ENCODE results near the gene FRAS1. TPM values are rescaled to one million over a fixed set of nuclear protein-coding genes. Genes with fewer than 3 reads are reported as not detected.

Gene FRAS1
- total and polyA plus RNA-seq, 8 donors: 4.7 to 21.5 (median 14.7) TPM

DNA sequence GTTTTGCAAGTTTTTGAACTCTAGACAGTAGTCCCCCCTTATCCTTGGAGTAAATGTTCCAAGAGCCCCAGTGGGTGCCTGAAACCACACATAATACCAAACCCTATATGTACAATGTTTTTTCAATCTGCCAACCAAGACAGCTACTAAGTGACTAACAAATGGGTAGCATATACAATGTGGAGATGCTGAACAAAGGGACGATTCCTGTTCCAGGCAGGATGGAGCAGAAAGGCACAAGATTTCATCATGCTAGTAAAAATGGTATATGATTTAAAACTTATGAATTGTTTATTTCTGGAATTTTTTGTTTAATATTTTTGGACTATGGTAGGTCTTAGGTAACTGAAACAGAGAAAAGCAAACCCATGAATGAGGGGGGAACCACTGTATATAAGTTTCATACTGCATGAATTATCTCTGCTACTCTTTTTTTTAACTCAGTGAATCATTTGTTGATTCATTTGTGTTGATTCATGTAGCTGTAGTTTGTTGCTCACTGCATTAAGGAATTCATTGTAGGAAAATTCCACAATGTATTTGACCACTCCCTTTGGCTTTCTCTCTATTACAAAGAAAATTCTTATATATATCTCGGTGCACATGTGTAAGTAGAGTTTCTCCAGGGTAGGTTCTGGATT lies 472.6 kb downstream of the FRAS1 start:
- intact Hi-C loops (cut with DNase I): loop anchor here in 1 of 3 donors (10.0 kb wide), 1 partner anchor 565 kb away; no protein-coding TSS in a partner anchor
- Histone ChIP-seq H3K36me3 (no peaks in the 10 kb centered on the region), H3K4me1 (no peaks in the 10 kb centered on the region), H3K27me3 (no peaks in the 10 kb centered on the region), H3K4me3 (no peak overlapping the region), H3K9me3 (no peaks in the 10 kb centered on the region), H3K27ac (no peak overlapping the region)
- FAIRE-seq: no peak
- WGBS, 2 donors: 67 to 80% methylated on average over 2 of the region's 2 CpGs
- TF ChIP-seq, protein P1, sequence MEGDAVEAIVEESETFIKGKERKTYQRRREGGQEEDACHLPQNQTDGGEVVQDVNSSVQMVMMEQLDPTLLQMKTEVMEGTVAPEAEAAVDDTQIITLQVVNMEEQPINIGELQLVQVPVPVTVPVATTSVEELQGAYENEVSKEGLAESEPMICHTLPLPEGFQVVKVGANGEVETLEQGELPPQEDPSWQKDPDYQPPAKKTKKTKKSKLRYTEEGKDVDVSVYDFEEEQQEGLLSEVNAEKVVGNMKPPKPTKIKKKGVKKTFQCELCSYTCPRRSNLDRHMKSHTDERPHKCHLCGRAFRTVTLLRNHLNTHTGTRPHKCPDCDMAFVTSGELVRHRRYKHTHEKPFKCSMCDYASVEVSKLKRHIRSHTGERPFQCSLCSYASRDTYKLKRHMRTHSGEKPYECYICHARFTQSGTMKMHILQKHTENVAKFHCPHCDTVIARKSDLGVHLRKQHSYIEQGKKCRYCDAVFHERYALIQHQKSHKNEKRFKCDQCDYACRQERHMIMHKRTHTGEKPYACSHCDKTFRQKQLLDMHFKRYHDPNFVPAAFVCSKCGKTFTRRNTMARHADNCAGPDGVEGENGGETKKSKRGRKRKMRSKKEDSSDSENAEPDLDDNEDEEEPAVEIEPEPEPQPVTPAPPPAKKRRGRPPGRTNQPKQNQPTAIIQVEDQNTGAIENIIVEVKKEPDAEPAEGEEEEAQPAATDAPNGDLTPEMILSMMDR (IDR thresholded peaks at IDR 0.05): no peak
- ATAC-seq: no peak
- no peak for DNase-seq

DNA sequence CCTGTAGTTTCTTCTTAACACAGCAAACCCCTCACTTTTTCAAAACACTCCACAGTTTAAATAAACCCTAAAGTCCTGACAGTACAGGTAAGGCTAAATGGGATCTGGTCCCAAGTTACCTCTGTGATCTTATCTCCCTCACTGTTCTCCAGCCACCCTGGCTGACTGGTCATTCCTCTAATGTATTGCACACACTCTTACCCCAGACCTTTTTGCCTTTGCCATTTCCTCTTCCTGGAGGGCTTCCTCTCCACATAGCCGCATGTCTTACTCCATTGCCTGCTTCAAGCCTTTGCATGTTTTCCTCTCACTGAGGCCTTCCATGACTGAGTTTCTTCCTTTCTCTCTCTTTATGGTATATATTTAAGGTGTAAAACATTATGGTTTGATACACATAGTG lies 474.9 kb downstream of the FRAS1 start:
- 87 to 91% methylated on average over 1 of the region's 1 CpG for WGBS, 2 donors
- TF ChIP-seq, protein P1 (IDR thresholded peaks at IDR 0.05): no peak
- Histone ChIP-seq H3K27me3 (no peaks in the 10 kb centered on the region), H3K4me3 (no peak overlapping the region), H3K36me3 (no peaks in the 10 kb centered on the region), H3K27ac (no peak overlapping the region), H3K9me3 (no peaks in the 10 kb centered on the region), H3K4me1 (no peaks in the 10 kb centered on the region)
- DNase-seq (no peak), FAIRE-seq (no peak), ATAC-seq (no peak)
- intact Hi-C loops (cut with DNase I): no loop called here

DNA sequence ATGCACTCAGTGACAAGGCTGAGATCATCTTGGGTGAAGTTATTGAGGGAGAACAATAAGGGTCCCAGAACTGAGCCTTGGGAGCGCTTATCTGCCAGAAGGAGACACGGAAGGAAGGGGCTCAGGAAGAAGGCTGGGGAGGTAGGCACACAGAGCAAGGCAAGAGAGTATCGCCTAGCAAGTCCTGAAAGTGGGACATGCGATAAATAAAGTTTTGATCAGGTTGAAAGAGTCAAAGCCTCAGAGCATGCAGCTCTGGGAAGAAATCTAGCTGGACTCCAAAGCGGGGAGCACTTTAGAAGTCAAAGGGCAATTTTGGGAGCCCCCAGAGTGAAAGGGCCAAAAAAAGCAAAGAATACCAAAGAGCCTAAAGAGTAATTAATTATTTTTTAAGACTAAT lies 476.7 kb downstream of the FRAS1 start:
- intact Hi-C loops (cut with DNase I): no loop called here
- Histone ChIP-seq H3K4me3 (no peak overlapping the region), H3K4me1 (no peaks in the 10 kb centered on the region), H3K27ac (peak overlapping the region; percentile 35 to 73 (median 57)), H3K36me3 (no peaks in the 10 kb centered on the region), H3K27me3 (no peaks in the 10 kb centered on the region), H3K9me3 (no peaks in the 10 kb centered on the region)
- WGBS, 2 donors: 73 to 94% methylated on average over 5 of the region's 5 CpGs
- DNase-seq (no peak), ATAC-seq (peak in 1 of 4 donors; percentile 16), FAIRE-seq (no peak)
- TF ChIP-seq, protein P1 (IDR thresholded peaks at IDR 0.05): no peak

DNA sequence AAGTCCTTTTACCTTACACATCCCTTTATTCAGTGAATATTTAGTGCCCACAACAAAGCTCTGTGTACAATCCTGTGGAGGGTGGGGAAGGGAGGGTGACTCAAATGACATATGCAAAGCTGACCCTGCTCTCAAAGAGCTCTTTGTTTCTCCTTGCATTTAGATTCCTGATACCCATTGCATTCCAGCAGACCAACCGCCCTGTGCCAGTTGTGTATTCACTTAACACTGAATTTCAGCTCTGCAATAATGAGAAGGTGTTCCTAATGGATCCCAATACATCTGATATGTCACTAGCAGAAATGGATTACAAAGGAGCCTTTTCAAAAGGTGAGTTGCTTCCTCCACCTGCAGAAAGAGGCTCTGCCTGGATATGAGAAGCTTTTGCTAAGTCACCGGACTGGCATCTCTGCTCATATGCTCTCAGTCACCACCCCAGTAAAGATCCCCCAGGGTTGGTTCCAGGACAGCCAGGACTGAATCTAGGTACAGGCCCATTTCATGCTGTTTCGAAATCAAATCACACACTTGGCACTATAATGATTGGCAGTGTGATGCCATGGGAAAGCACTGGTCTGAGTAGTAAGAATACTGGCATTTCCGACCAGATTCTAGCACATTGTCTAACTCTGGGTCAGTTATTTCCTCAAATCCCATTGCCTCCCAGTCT lies 477.3 kb downstream of the FRAS1 start:
- Histone ChIP-seq H3K27ac (peak overlapping the region; percentile 35 to 73 (median 57)), H3K4me3 (no peak overlapping the region), H3K9me3 (no peaks in the 10 kb centered on the region), H3K4me1 (no peaks in the 10 kb centered on the region), H3K36me3 (no peaks in the 10 kb centered on the region), H3K27me3 (no peaks in the 10 kb centered on the region)
- TF ChIP-seq, protein P1 (IDR thresholded peaks at IDR 0.05): no peak
- intact Hi-C loops (cut with DNase I): no loop called here
- ATAC-seq (peak; percentile 80 to 95 (median 88)), FAIRE-seq (no peak), DNase-seq (peak in 2 of 6 donors; percentile 18 to 32)
- 66 to 70% methylated on average over 4 of the region's 4 CpGs for WGBS, 2 donors

DNA sequence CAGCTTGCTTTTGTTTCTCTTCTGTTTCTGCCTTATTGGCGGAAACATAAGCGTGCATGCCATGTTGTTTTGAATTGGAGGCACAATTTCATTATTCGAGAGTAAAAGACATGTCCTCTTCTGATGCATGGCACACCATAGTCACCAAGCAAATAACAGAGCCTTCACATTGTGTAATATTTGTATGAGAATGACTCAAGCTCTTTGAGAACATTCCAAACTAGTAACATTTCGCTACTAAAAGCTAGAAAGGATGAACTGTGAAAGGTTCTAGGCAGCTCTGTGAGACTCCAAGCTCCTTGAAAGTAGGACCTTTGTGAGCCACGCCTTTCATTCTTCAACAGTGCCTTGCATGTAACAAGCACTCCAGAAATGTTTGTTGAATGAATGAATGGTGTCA lies 485.2 kb downstream of the FRAS1 start:
- FAIRE-seq: no peak
- 89 to 95% methylated on average over 5 of the region's 5 CpGs for WGBS, 2 donors

More for the DNA sequence above, 485.2 kb downstream of the FRAS1 start:
- no peaks in the 10 kb centered on the region for H3K36me3 ChIP-seq
- H3K27ac ChIP-seq: no peak overlapping the region
- DNase-seq (no peak), ATAC-seq (peak in 1 of 4 donors; percentile 33)
- no peaks in the 10 kb centered on the region for H3K9me3 ChIP-seq
- TF ChIP-seq, protein P1 (IDR thresholded peaks at IDR 0.05): no peak
- H3K4me3 ChIP-seq: no peak overlapping the region
- H3K4me1 ChIP-seq: peaks cover 5 to 18% (median 14%) of the 10 kb centered on the region in 3 donors
- intact Hi-C loops (cut with DNase I): no loop called here
- no peaks in the 10 kb centered on the region for H3K27me3 ChIP-seq

All from pancreas (tissue), 10 donors.